ENCODE data around the gene EDA. TPM values are rescaled to one million over a fixed set of nuclear protein-coding genes. Genes with fewer than 3 reads are reported as not detected.

The EDA gene
- total RNA-seq, 1 donor from 2014 or later: 6.8 TPM

GRCh38 chrX:69762340-69762739 lies 146.4 kb downstream of the EDA start:
- no peaks in the 10 kb centered on the region for H3K4me1 Mint-ChIP-seq
- H3K79me2 ChIP-seq (ENCODE audit: low read depth): no peaks in the 10 kb centered on the region
- no peak overlapping the region for H2AFZ ChIP-seq (replicated peaks)
- no peaks in the 10 kb centered on the region for H3F3A ChIP-seq (ENCODE audit: low read depth)
- DNase-seq (ENCODE audit: low spot score): no peak
- no peak overlapping the region for H3K4me3 Mint-ChIP-seq
- H3K4me2 ChIP-seq: no peak overlapping the region
- H3K36me3 ChIP-seq: no peaks in the 10 kb centered on the region
- H4K20me1 ChIP-seq (ENCODE audit: low read depth): no peaks in the 10 kb centered on the region
- H3K4me1 ChIP-seq: no peaks in the 10 kb centered on the region
- TF ChIP-seq EZH2 (IDR thresholded peaks at IDR 0.05): no peak
- TF ChIP-seq EZH2phosphoT487 (IDR thresholded peaks at IDR 0.05): no peak
- TF ChIP-seq CTCF (IDR thresholded peaks at IDR 0.05): no peak
- H3K9ac ChIP-seq: no peak overlapping the region
- no peak overlapping the region for H3K4me3 ChIP-seq
- no peaks in the 10 kb centered on the region for H3K27me3 ChIP-seq
- no peaks in the 10 kb centered on the region for H3K36me3 Mint-ChIP-seq
- H3K9me3 ChIP-seq (ENCODE audit: low read depth): no peaks in the 10 kb centered on the region
- no peak overlapping the region for H3K27ac Mint-ChIP-seq
- no peak overlapping the region for H3K27ac ChIP-seq
- H3K27me3 Mint-ChIP-seq (ENCODE audit: insufficient read depth, low read depth): no peaks in the 10 kb centered on the region
- no peaks in the 10 kb centered on the region for H3K9me3 Mint-ChIP-seq

DNA sequence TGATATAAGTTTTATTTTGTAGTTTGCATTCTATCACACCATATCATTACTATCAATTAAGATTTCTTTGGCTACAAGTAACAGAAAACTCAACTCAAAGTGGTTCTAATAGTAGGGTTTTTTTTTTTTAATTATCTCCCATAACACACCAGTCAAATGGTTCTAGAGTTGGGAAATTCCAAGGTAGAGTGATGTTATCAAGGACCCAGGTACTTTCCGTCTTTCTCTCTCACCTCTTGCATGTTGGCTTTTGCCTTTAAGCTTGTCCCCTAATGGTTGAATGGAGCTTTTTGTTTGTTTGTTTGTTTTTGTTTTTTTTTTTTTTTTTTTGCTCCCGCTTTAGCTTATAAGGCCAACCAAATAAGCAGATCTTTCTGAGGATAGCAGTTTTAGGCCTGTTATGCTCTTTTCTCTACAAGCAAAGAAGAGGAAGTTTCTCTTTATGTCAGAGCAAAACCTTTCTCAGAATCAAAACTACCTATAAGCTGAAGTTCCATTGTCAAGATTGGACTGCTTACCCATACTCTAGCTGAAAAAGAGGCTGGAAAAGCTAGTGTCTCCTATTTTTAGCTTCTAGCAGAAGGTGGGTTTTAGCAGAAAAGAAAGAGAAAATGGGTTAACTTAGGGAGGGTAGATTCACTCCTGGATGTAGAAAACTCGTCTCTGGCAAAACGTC lies 177.5 kb downstream of the EDA start:
- no peak overlapping the region for H3K4me3 Mint-ChIP-seq
- no peaks in the 10 kb centered on the region for H3K36me3 ChIP-seq
- no peak for TF ChIP-seq CTCF (IDR thresholded peaks at IDR 0.05)
- TF ChIP-seq EZH2phosphoT487 (IDR thresholded peaks at IDR 0.05): no peak
- TF ChIP-seq EZH2 (IDR thresholded peaks at IDR 0.05): no peak
- H3K36me3 Mint-ChIP-seq: no peaks in the 10 kb centered on the region
- H4K20me1 ChIP-seq (ENCODE audit: low read depth): no peaks in the 10 kb centered on the region
- no peaks in the 10 kb centered on the region for H3F3A ChIP-seq (ENCODE audit: low read depth)
- no peak for DNase-seq (ENCODE audit: low spot score)
- no peak overlapping the region for H3K4me2 ChIP-seq
- no peaks in the 10 kb centered on the region for H3K4me1 Mint-ChIP-seq
- H3K27ac ChIP-seq: no peak overlapping the region
- H3K4me3 ChIP-seq: no peak overlapping the region
- H3K9me3 Mint-ChIP-seq: peaks cover 2% of the 10 kb centered on the region
- H2AFZ ChIP-seq (replicated peaks): no peak overlapping the region
- H3K27me3 ChIP-seq: no peaks in the 10 kb centered on the region
- peaks cover 4% of the 10 kb centered on the region for H3K9me3 ChIP-seq (ENCODE audit: low read depth)
- no peak overlapping the region for H3K27ac Mint-ChIP-seq
- H3K27me3 Mint-ChIP-seq (ENCODE audit: insufficient read depth, low read depth): no peaks in the 10 kb centered on the region
- no peaks in the 10 kb centered on the region for H3K4me1 ChIP-seq
- no peaks in the 10 kb centered on the region for H3K79me2 ChIP-seq (ENCODE audit: low read depth)
- H3K9ac ChIP-seq: no peak overlapping the region

- H3K9ac ChIP-seq: no peak overlapping the region
- Mint-ChIP-seq H3K36me3 (no peaks in the 10 kb centered on the region), H3K27ac (no peak overlapping the region), H3K4me1 (no peaks in the 10 kb centered on the region), H3K27me3 (ENCODE audit: insufficient read depth, low read depth) (no peaks in the 10 kb centered on the region), H3K4me3 (no peak overlapping the region), H3K9me3 (peaks cover 2% of the 10 kb centered on the region)
- H3K4me1 ChIP-seq: no peaks in the 10 kb centered on the region
- no peaks in the 10 kb centered on the region for H3F3A ChIP-seq (ENCODE audit: low read depth)
- no peaks in the 10 kb centered on the region for H3K9me3 ChIP-seq (ENCODE audit: low read depth)
- H2AFZ ChIP-seq (replicated peaks): no peak overlapping the region
- no peaks in the 10 kb centered on the region for H3K36me3 ChIP-seq
- DNase-seq (ENCODE audit: low spot score): no peak
- H3K4me3 ChIP-seq: no peak overlapping the region
- no peak overlapping the region for H3K4me2 ChIP-seq
- H3K27ac ChIP-seq: no peak overlapping the region
- TF ChIP-seq EZH2phosphoT487 (IDR thresholded peaks at IDR 0.05): no peak
- TF ChIP-seq CTCF (IDR thresholded peaks at IDR 0.05): no peak
- no peak for TF ChIP-seq EZH2 (IDR thresholded peaks at IDR 0.05)
- H3K27me3 ChIP-seq: no peaks in the 10 kb centered on the region
- no peaks in the 10 kb centered on the region for H4K20me1 ChIP-seq (ENCODE audit: low read depth)
- no peaks in the 10 kb centered on the region for H3K79me2 ChIP-seq (ENCODE audit: low read depth)
Measured at GRCh38 chrX:69795702-69796101, 179.8 kb downstream of the EDA start.
